GM23338 (cell line): ENCODE results near the gene ZFYVE21. TPM values are rescaled to one million over a fixed set of nuclear protein-coding genes. Genes with fewer than 3 reads are reported as not detected.

ENCODE experiments used
- ATAC-seq: fragments of 200-7000 bp; cut with Tn5 transposase; 3 replicates; pipeline ENCODE4 v1.9.1; 2020
- DNase-seq: peaks from one replicate; pipeline ENCODE4 v3.0.0-alpha.2; 2015; ENCODE audit warnings: low spot score
- H2AFZ ChIP-seq: fragments of 200-600 bp; sonication (generic); 2 replicates; pipeline ENCODE4 v1.8.0; 2016; ENCODE audit warnings: antibody characterized with exemption, mild to moderate bottlenecking, moderate library complexity
- H3F3A ChIP-seq: fragments of 200-600 bp; sonication (generic); replicated peaks from 2 replicates; pipeline ENCODE4 v1.8.0; 2017; ENCODE audit warnings: antibody characterized with exemption, mixed run types, low read depth
- H3K27ac ChIP-seq: fragments of 200-600 bp; sonication (generic); 2 replicates; pipeline ENCODE4 v1.6.1; 2016; ENCODE audit warnings: low read depth
- H3K27me3 ChIP-seq: fragments of 200-600 bp; sonication (generic); 2 replicates; pipeline ENCODE4 v1.8.0; 2016; ENCODE audit warnings: mild to moderate bottlenecking, mixed run types, moderate library complexity; ENCODE audit not compliant: insufficient read depth
- H3K36me3 ChIP-seq: fragments of 200-600 bp; sonication (generic); 2 replicates; pipeline ENCODE4 v1.8.0; 2016; ENCODE audit warnings: mild to moderate bottlenecking; ENCODE audit not compliant: insufficient read depth
- H3K4me1 ChIP-seq: fragments of 200-600 bp; sonication (generic); 2 replicates; pipeline ENCODE4 v1.8.0; 2016; ENCODE audit warnings: mild to moderate bottlenecking, moderate library complexity; ENCODE audit not compliant: insufficient read depth
- H3K4me2 ChIP-seq: fragments of 200-600 bp; sonication (generic); 2 replicates; pipeline ENCODE4 v1.7.1; 2017; ENCODE audit warnings: mixed run types
- H3K4me3 ChIP-seq: fragments of 200-600 bp; sonication (generic); 2 replicates; pipeline ENCODE4 v1.6.1; 2016; ENCODE audit warnings: mixed run types
- H3K79me2 ChIP-seq: fragments of 200-600 bp; sonication (generic); replicated peaks from 2 replicates; pipeline ENCODE4 v1.8.0; 2017; ENCODE audit warnings: mild to moderate bottlenecking; ENCODE audit not compliant: insufficient read depth
- H3K9me2 ChIP-seq: fragments of 200-600 bp; sonication (generic); 2 replicates; pipeline ENCODE4 v1.8.0; 2017; ENCODE audit not compliant: insufficient read depth
- H4K20me1 ChIP-seq: fragments of 200-600 bp; sonication (generic); replicated peaks from 2 replicates; pipeline ENCODE4 v1.8.0; 2017; ENCODE audit warnings: mild to moderate bottlenecking; ENCODE audit not compliant: insufficient read depth
- H3K27ac Mint-ChIP-seq: 2 replicates; pipeline ENCODE4 v1.8.0; 2020; ENCODE audit warnings: inconsistent platforms, mild to moderate bottlenecking, moderate library complexity, mixed read lengths
- H3K27me3 Mint-ChIP-seq: 3 replicates; pipeline ENCODE4 v1.8.0; 2022; ENCODE audit warnings: low read depth, mild to moderate bottlenecking, moderate library complexity, mixed read lengths, inconsistent platforms; ENCODE audit not compliant: insufficient read depth, poor library complexity
- H3K36me3 Mint-ChIP-seq: 3 replicates; pipeline ENCODE4 v1.8.0; 2021; ENCODE audit warnings: low read depth, mild to moderate bottlenecking, inconsistent platforms, moderate library complexity, mixed read lengths
- H3K4me1 Mint-ChIP-seq: 3 replicates; pipeline ENCODE4 v1.8.0; 2020; ENCODE audit warnings: mild to moderate bottlenecking, inconsistent platforms, mixed read lengths
- H3K4me3 Mint-ChIP-seq: 3 replicates; pipeline ENCODE4 v1.8.0; 2021; ENCODE audit warnings: moderate library complexity, mild to moderate bottlenecking, inconsistent platforms, mixed read lengths
- H3K9me3 Mint-ChIP-seq: 3 replicates; pipeline ENCODE4 v1.8.0; 2020; ENCODE audit warnings: moderate library complexity, mild to moderate bottlenecking, inconsistent platforms, mixed read lengths
- CREB1 ChIP-seq: fragments of 250-450 bp; sonication (Bioruptor Pico); IDR thresholded peaks from 2 replicates; pipeline ENCODE4 v1.5.0; 2020; ENCODE audit warnings: low read depth, mild to moderate bottlenecking, moderate library complexity
- CTCF ChIP-seq, 2 experiments: fragments of 200-600 bp in 1 of 2; sonication (generic) in 1 of 2; conservative IDR thresholded peaks; 2 replicates each; pipeline versions ENCODE4 v1.5.1 to v1.6.1; 2016 to 2017; ENCODE audit warnings: antibody characterized with exemption in 2 of 2, low read depth in 2 of 2, mild to moderate bottlenecking in 2 of 2, moderate library complexity in 1 of 2
- ETS1 ChIP-seq: IDR thresholded peaks from 2 replicates; pipeline ENCODE4 v1.6.1; 2016; ENCODE audit warnings: antibody characterized with exemption
- EZH2 ChIP-seq: fragments of 200-600 bp; sonication (generic); IDR thresholded peaks from one replicate; pipeline ENCODE4 v1.8.0; 2017; ENCODE audit warnings: antibody characterized with exemption, mild to moderate bottlenecking, low read depth; ENCODE audit not compliant: unreplicated experiment
- EZH2phosphoT487 ChIP-seq: fragments of 200-600 bp; sonication (generic); IDR thresholded peaks from one replicate; pipeline ENCODE4 v1.8.1; 2018; ENCODE audit warnings: antibody characterized with exemption; ENCODE audit not compliant: unreplicated experiment
- JUNB ChIP-seq: IDR thresholded peaks from one replicate; pipeline ENCODE4 v1.6.1; 2016; ENCODE audit warnings: antibody characterized with exemption; ENCODE audit not compliant: unreplicated experiment
- NANOG ChIP-seq: IDR thresholded peaks from 2 replicates; pipeline ENCODE4 v1.6.1; 2016; ENCODE audit warnings: antibody characterized with exemption, borderline replicate concordance
- POLR2AphosphoS5 ChIP-seq: IDR thresholded peaks from 2 replicates; pipeline ENCODE4 v1.6.1; 2016; ENCODE audit warnings: antibody characterized with exemption, low read depth
- STAT1 ChIP-seq: IDR thresholded peaks from one replicate; pipeline ENCODE4 v1.6.1; 2016; ENCODE audit warnings: antibody characterized with exemption; ENCODE audit not compliant: unreplicated experiment
- ZNF114 ChIP-seq: fragments of 250-450 bp; sonication (Bioruptor Pico); IDR thresholded peaks from 2 replicates; pipeline ENCODE4 v1.5.0; 2020; ENCODE audit warnings: mild to moderate bottlenecking, moderate library complexity
- ZNF331 ChIP-seq: fragments of 250-450 bp; sonication (Bioruptor Pico); IDR thresholded peaks from 2 replicates; pipeline ENCODE4 v1.5.0; 2020; ENCODE audit warnings: low read depth, mild to moderate bottlenecking, moderate library complexity
- polyA plus RNA-seq: library from polyadenylated mRNA; unstranded; fragments of >200 nt; fragmentation: Nextera tagmentation; extraction: Ambion mirVana; gene quantifications from 2 replicates; pipeline ENCODE4 v1.2.1, GENCODE V29; 2016
- total RNA-seq: library from RNA; depleted of rRNA; stranded (reverse); fragments of >200 nt; shearing (Covaris generic); gene quantifications from 2 replicates; pipeline ENCODE4 v1.2.3, GENCODE V29; 2014
- TF ChIP-seq, protein P1 (sequence below): IDR thresholded peaks from one replicate; pipeline ENCODE4 v1.6.1; 2018; ENCODE audit warnings: antibody characterized with exemption; ENCODE audit not compliant: unreplicated experiment

The ZFYVE21 gene
- total and polyA plus RNA-seq, 2 experiments from 2014 or later: 88.0 to 89.6 TPM

GRCh38 chr14:103667671-103668070, 47.9 kb upstream of the ZFYVE21 start (continued):
- no peak for TF ChIP-seq ZNF331 (CRISPR knock-in tag)
- TF ChIP-seq NANOG: no peak
- no peak for TF ChIP-seq EZH2
- no peak for TF ChIP-seq CREB1 (CRISPR knock-in tag)
- no peak for TF ChIP-seq EZH2phosphoT487
- no peak for TF ChIP-seq STAT1
- no peak for TF ChIP-seq POLR2AphosphoS5
- TF ChIP-seq CTCF (conservative IDR thresholded peaks at IDR 0.05; ENCODE audit: low read depth in 2 of 2): no peak
- no peak for TF ChIP-seq ZNF114 (CRISPR knock-in tag)
- no peak for TF ChIP-seq JUNB

- Mint-ChIP-seq H3K4me3 (no peak overlapping the region), H3K27ac (no peak overlapping the region), H3K36me3 (peaks cover 65% of the 10 kb centered on the region), H3K9me3 (no peaks in the 10 kb centered on the region), H3K4me1 (no peaks in the 10 kb centered on the region), H3K27me3 (peaks cover 2% of the 10 kb centered on the region)
- peaks cover 9% of the 10 kb centered on the region for H4K20me1 ChIP-seq
- H3K36me3 ChIP-seq: peaks cover 65% of the 10 kb centered on the region
- H3K27ac ChIP-seq: no peak overlapping the region
- H3K4me1 ChIP-seq: no peaks in the 10 kb centered on the region
- 0 out of 2 replicates have a peak, but pooled peaks cover 6% of the 10 kb centered on the region for H3F3A ChIP-seq
- H3K4me2 ChIP-seq: no peak overlapping the region
- no peak overlapping the region for H2AFZ ChIP-seq
- no peak for DNase-seq
- H3K4me3 ChIP-seq: no peak overlapping the region
- no peak for ATAC-seq
- no peaks in the 10 kb centered on the region for H3K27me3 ChIP-seq
- no peaks in the 10 kb centered on the region for H3K9me2 ChIP-seq
- H3K79me2 ChIP-seq: peaks cover 11% of the 10 kb centered on the region
- TF ChIP-seq ETS1: no peak
- no peak for TF ChIP-seq ZNF114 (CRISPR knock-in tag)
- TF ChIP-seq ZNF331 (CRISPR knock-in tag): no peak
- no peak for TF ChIP-seq CTCF (conservative IDR thresholded peaks at IDR 0.05; ENCODE audit: low read depth in 2 of 2)
- TF ChIP-seq EZH2: no peak
- no peak for TF ChIP-seq JUNB
- no peak for TF ChIP-seq CREB1 (CRISPR knock-in tag)
- TF ChIP-seq, protein P1, sequence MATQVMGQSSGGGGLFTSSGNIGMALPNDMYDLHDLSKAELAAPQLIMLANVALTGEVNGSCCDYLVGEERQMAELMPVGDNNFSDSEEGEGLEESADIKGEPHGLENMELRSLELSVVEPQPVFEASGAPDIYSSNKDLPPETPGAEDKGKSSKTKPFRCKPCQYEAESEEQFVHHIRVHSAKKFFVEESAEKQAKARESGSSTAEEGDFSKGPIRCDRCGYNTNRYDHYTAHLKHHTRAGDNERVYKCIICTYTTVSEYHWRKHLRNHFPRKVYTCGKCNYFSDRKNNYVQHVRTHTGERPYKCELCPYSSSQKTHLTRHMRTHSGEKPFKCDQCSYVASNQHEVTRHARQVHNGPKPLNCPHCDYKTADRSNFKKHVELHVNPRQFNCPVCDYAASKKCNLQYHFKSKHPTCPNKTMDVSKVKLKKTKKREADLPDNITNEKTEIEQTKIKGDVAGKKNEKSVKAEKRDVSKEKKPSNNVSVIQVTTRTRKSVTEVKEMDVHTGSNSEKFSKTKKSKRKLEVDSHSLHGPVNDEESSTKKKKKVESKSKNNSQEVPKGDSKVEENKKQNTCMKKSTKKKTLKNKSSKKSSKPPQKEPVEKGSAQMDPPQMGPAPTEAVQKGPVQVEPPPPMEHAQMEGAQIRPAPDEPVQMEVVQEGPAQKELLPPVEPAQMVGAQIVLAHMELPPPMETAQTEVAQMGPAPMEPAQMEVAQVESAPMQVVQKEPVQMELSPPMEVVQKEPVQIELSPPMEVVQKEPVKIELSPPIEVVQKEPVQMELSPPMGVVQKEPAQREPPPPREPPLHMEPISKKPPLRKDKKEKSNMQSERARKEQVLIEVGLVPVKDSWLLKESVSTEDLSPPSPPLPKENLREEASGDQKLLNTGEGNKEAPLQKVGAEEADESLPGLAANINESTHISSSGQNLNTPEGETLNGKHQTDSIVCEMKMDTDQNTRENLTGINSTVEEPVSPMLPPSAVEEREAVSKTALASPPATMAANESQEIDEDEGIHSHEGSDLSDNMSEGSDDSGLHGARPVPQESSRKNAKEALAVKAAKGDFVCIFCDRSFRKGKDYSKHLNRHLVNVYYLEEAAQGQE: no peak
Measured at GRCh38 chr14:103668117-103668516, 47.5 kb upstream of the ZFYVE21 start.
